Natural killer cell treated with Interleukin-12 subunit alpha and Interleukin-12 subunit beta and Interleukin-15 and Interleukin-18, amount 100 ng/mL, for 72 hours (primary cell): ENCODE results near the gene PLIN1. TPM values are rescaled to one million over a fixed set of nuclear protein-coding genes. Genes with fewer than 3 reads are reported as not detected.

Source experiments
- ATAC-seq, 2 donors: fragments of 150-1000 bp; cut with Tn5 transposase in 1 of 2; sonication (Bioruptor Pico), chemical (Tn5 transposase) in 1 of 2; 2 replicates each; pipeline ENCODE4 v1.10.0; 2021
- DNase-seq: peaks from one replicate; pipeline ENCODE4 v3.0.0; 2022; ENCODE audit warnings: low spot score
- H3K27ac Mint-ChIP-seq, 2 donors: 1 replicate in 1 of 2; 2 replicates in 1 of 2; pipeline ENCODE4 v1.8.0; 2022; ENCODE audit warnings: mixed read lengths in 2 of 2, mild to moderate bottlenecking in 1 of 2, moderate library complexity in 1 of 2
- H3K27me3 Mint-ChIP-seq, 2 donors: 1 replicate in 1 of 2; 2 replicates in 1 of 2; pipeline ENCODE4 v1.8.0; 2022; ENCODE audit warnings: mixed read lengths in 2 of 2
- H3K36me3 Mint-ChIP-seq: one replicate; pipeline ENCODE4 v1.8.0; 2022; ENCODE audit warnings: mixed read lengths
- H3K4me1 Mint-ChIP-seq, 2 donors: 1 replicate in 1 of 2; 2 replicates in 1 of 2; pipeline ENCODE4 v1.8.0; 2022; ENCODE audit warnings: low read depth in 2 of 2, mixed read lengths in 2 of 2, mild to moderate bottlenecking in 1 of 2
- H3K4me3 Mint-ChIP-seq: one replicate; pipeline ENCODE4 v1.8.0; 2022; ENCODE audit warnings: mixed read lengths
- H3K9me3 Mint-ChIP-seq: 2 replicates; pipeline ENCODE4 v1.8.0; 2022; ENCODE audit warnings: mixed read lengths
- total RNA-seq, 2 donors: library from RNA; stranded (reverse); gene quantifications; one replicate each; pipeline ENCODE4 v1.2.3, GENCODE V29; 2022

PLIN1 gene
- total RNA-seq, 2 donors from 2014 or later = 0.33 to 1.0 TPM

GRCh38 chr15:89632563-89633430, 46.4 kb downstream of the PLIN1 start:
- H3K9me3 Mint-ChIP-seq = no peaks in the 10 kb centered on the region
- H3K27me3 Mint-ChIP-seq = no peaks in the 10 kb centered on the region
- no peak overlapping the region for H3K27ac Mint-ChIP-seq
- DNase-seq (no peak), ATAC-seq (no peak)
- H3K4me3 Mint-ChIP-seq = no peak overlapping the region
- no peaks in the 10 kb centered on the region for H3K4me1 Mint-ChIP-seq
- no peaks in the 10 kb centered on the region for H3K36me3 Mint-ChIP-seq

GRCh38 chr15:89631902-89632264, 47.3 kb downstream of the PLIN1 start:
- no peaks in the 10 kb centered on the region for H3K9me3 Mint-ChIP-seq
- DNase-seq = no peak
- no peaks in the 10 kb centered on the region for H3K36me3 Mint-ChIP-seq
- H3K27ac Mint-ChIP-seq = no peak overlapping the region
- no peaks in the 10 kb centered on the region for H3K27me3 Mint-ChIP-seq
- no peaks in the 10 kb centered on the region for H3K4me1 Mint-ChIP-seq
- ATAC-seq = no peak
- no peak overlapping the region for H3K4me3 Mint-ChIP-seq

GRCh38 chr15:89630974-89631901, 47.9 kb downstream of the PLIN1 start:
- no peaks in the 10 kb centered on the region for H3K9me3 Mint-ChIP-seq
- H3K27me3 Mint-ChIP-seq = no peaks in the 10 kb centered on the region
- no peaks in the 10 kb centered on the region for H3K4me1 Mint-ChIP-seq
- DNase-seq (no peak), ATAC-seq (no peak)
- no peak overlapping the region for H3K4me3 Mint-ChIP-seq
- H3K27ac Mint-ChIP-seq = no peak overlapping the region
- H3K36me3 Mint-ChIP-seq = no peaks in the 10 kb centered on the region

GRCh38 chr15:89630260-89630659, 48.9 kb downstream of the PLIN1 start:
- no peak for ATAC-seq
- Mint-ChIP-seq H3K27ac (no peak overlapping the region), H3K36me3 (no peaks in the 10 kb centered on the region)

GRCh38 chr15:89629829-89630228, 49.3 kb downstream of the PLIN1 start:
- DNase-seq (no peak), ATAC-seq (no peak)
- H3K27me3 Mint-ChIP-seq = no peaks in the 10 kb centered on the region
- no peaks in the 10 kb centered on the region for H3K4me1 Mint-ChIP-seq
- H3K4me3 Mint-ChIP-seq = no peak overlapping the region
- no peaks in the 10 kb centered on the region for H3K36me3 Mint-ChIP-seq
- no peak overlapping the region for H3K27ac Mint-ChIP-seq
- no peaks in the 10 kb centered on the region for H3K9me3 Mint-ChIP-seq

More at GRCh38 chr15:89630260-89630659, 48.9 kb downstream of the PLIN1 start:
- Mint-ChIP-seq H3K4me1 (no peaks in the 10 kb centered on the region), H3K4me3 (no peak overlapping the region), H3K9me3 (no peaks in the 10 kb centered on the region), H3K27me3 (no peaks in the 10 kb centered on the region)
- DNase-seq = no peak

GRCh38 chr15:89628806-89629715, 50.1 kb downstream of the PLIN1 start:
- Mint-ChIP-seq H3K27ac (no peak overlapping the region), H3K36me3 (no peaks in the 10 kb centered on the region)

GRCh38 chr15:89628301-89628700, 50.9 kb downstream of the PLIN1 start:
- Mint-ChIP-seq H3K36me3 (no peaks in the 10 kb centered on the region), H3K27ac (no peak overlapping the region)
- no peak for DNase-seq

More at GRCh38 chr15:89628806-89629715, 50.1 kb downstream of the PLIN1 start:
- H3K4me1 Mint-ChIP-seq = no peaks in the 10 kb centered on the region
- no peaks in the 10 kb centered on the region for H3K9me3 Mint-ChIP-seq
- ATAC-seq (no peak), DNase-seq (no peak)
- no peak overlapping the region for H3K4me3 Mint-ChIP-seq
- H3K27me3 Mint-ChIP-seq = no peaks in the 10 kb centered on the region

GRCh38 chr15:89627256-89627970, 51.8 kb downstream of the PLIN1 start:
- no peak overlapping the region for H3K27ac Mint-ChIP-seq
- no peaks in the 10 kb centered on the region for H3K9me3 Mint-ChIP-seq
- no peak for ATAC-seq
- H3K4me3 Mint-ChIP-seq = no peak overlapping the region
- no peaks in the 10 kb centered on the region for H3K4me1 Mint-ChIP-seq
- no peak for DNase-seq
- no peaks in the 10 kb centered on the region for H3K27me3 Mint-ChIP-seq
- no peaks in the 10 kb centered on the region for H3K36me3 Mint-ChIP-seq

More at GRCh38 chr15:89628301-89628700, 50.9 kb downstream of the PLIN1 start:
- Mint-ChIP-seq H3K4me1 (no peaks in the 10 kb centered on the region), H3K9me3 (no peaks in the 10 kb centered on the region), H3K4me3 (no peak overlapping the region), H3K27me3 (no peaks in the 10 kb centered on the region)
- no peak for ATAC-seq

GRCh38 chr15:89625716-89626115, 53.5 kb downstream of the PLIN1 start:
- H3K36me3 Mint-ChIP-seq = no peaks in the 10 kb centered on the region
- H3K4me3 Mint-ChIP-seq = no peak overlapping the region
- H3K27ac Mint-ChIP-seq = no peak overlapping the region
- no peaks in the 10 kb centered on the region for H3K27me3 Mint-ChIP-seq
- H3K9me3 Mint-ChIP-seq = no peaks in the 10 kb centered on the region
- ATAC-seq (no peak), DNase-seq (no peak)
- H3K4me1 Mint-ChIP-seq = no peaks in the 10 kb centered on the region

- DNase-seq (no peak), ATAC-seq (no peak)
- no peaks in the 10 kb centered on the region for H3K4me1 Mint-ChIP-seq
- no peak overlapping the region for H3K27ac Mint-ChIP-seq
- no peak overlapping the region for H3K4me3 Mint-ChIP-seq
- H3K27me3 Mint-ChIP-seq = no peaks in the 10 kb centered on the region
- no peaks in the 10 kb centered on the region for H3K9me3 Mint-ChIP-seq
- H3K36me3 Mint-ChIP-seq = no peaks in the 10 kb centered on the region
These were observed 56.0 kb downstream of the PLIN1 start for GRCh38 chr15:89623165-89623564.

- H3K27ac Mint-ChIP-seq = no peak overlapping the region
- no peaks in the 10 kb centered on the region for H3K27me3 Mint-ChIP-seq
- no peaks in the 10 kb centered on the region for H3K36me3 Mint-ChIP-seq
- no peaks in the 10 kb centered on the region for H3K4me1 Mint-ChIP-seq
- H3K9me3 Mint-ChIP-seq = no peaks in the 10 kb centered on the region
- no peak for DNase-seq
- no peak overlapping the region for H3K4me3 Mint-ChIP-seq
- no peak for ATAC-seq
These were observed 57.6 kb downstream of the PLIN1 start for GRCh38 chr15:89621547-89621946.

GRCh38 chr15:89616228-89616627, 62.9 kb downstream of the PLIN1 start:
- DNase-seq (no peak), ATAC-seq (no peak)
- no peak overlapping the region for H3K4me3 Mint-ChIP-seq
- no peaks in the 10 kb centered on the region for H3K4me1 Mint-ChIP-seq
- peaks cover 5% of the 10 kb centered on the region for H3K9me3 Mint-ChIP-seq
- H3K27ac Mint-ChIP-seq = no peak overlapping the region
- no peaks in the 10 kb centered on the region for H3K27me3 Mint-ChIP-seq
- peaks cover 27% of the 10 kb centered on the region for H3K36me3 Mint-ChIP-seq

- no peaks in the 10 kb centered on the region for H3K27me3 Mint-ChIP-seq
- DNase-seq (no peak), ATAC-seq (no peak)
- H3K36me3 Mint-ChIP-seq = peaks cover 37% of the 10 kb centered on the region
- peaks cover 5% of the 10 kb centered on the region for H3K9me3 Mint-ChIP-seq
- no peaks in the 10 kb centered on the region for H3K4me1 Mint-ChIP-seq
- no peak overlapping the region for H3K4me3 Mint-ChIP-seq
- H3K27ac Mint-ChIP-seq = no peak overlapping the region
These were observed 64.0 kb downstream of the PLIN1 start for GRCh38 chr15:89615135-89615534.
